IMR-90 (cell line): ENCODE measurements around the gene CYB5R4. TPM values are rescaled to one million over a fixed set of nuclear protein-coding genes. Genes with fewer than 3 reads are reported as not detected.

ENCODE experiments used
- ATAC-seq: fragments of 200-7000 bp; cut with Tn5 transposase; 2 replicates; pipeline ENCODE4 v1.9.1; 2020; ENCODE audit warnings: low read depth, mild to moderate bottlenecking, moderate library complexity
- BruUV-seq: library from RNA; stranded (reverse); fragments of 400-500 nt; replicated peaks from 2 replicates; lab custom pipeline; 2021; lab: Mats Ljungman, UMichigan
- CTCF ChIA-PET: fragments of 300-600 bp; formaldehyde crosslinking; extraction: SDS; loops from one replicate; lab custom pipeline; 2021; ENCODE audit warnings: antibody characterized with exemption; lab: Yijun Ruan, JAX
- POLR2A ChIA-PET: fragments of 300-600 bp; sonication (Branson Sonifier 250); formaldehyde crosslinking; loops from one replicate; lab custom pipeline; 2022; ENCODE audit warnings: antibody characterized with exemption; ENCODE audit not compliant: unreplicated experiment; lab: Charles Lee
- DNase-seq: peaks from one replicate; pipeline ENCODE4 v3.0.0; 2013
- H2AFZ ChIP-seq: replicated peaks from 2 replicates; pipeline ENCODE3; 2013; ENCODE audit warnings: low read length, mild to moderate bottlenecking; ENCODE audit not compliant: poor library complexity
- H2AK5ac ChIP-seq: 2 replicates; pipeline ENCODE4 v1.6.1; 2013; ENCODE audit warnings: low read depth, low read length, inconsistent platforms
- H2AK9ac ChIP-seq: replicated peaks from 2 replicates; pipeline ENCODE3; 2013; ENCODE audit warnings: mild to moderate bottlenecking, low read depth, low read length, moderate library complexity; ENCODE audit not compliant: poor library complexity
- H2BK120ac ChIP-seq: 2 replicates; pipeline ENCODE4 v1.6.1; 2013; ENCODE audit warnings: low read depth, low read length, inconsistent platforms
- H2BK15ac ChIP-seq: 3 replicates; pipeline ENCODE4 v1.6.1; 2013; ENCODE audit warnings: low read depth, low read length, inconsistent platforms
- H2BK20ac ChIP-seq: 2 replicates; pipeline ENCODE4 v1.6.1; 2013; ENCODE audit warnings: low read depth, mild to moderate bottlenecking, inconsistent platforms, low read length, moderate library complexity
- H2BK5ac ChIP-seq: 2 replicates; pipeline ENCODE4 v1.6.1; 2013; ENCODE audit warnings: mild to moderate bottlenecking, low read depth, low read length, inconsistent platforms; ENCODE audit not compliant: poor library complexity, severe bottlenecking
- H3K14ac ChIP-seq: replicated peaks from 2 replicates; pipeline ENCODE4 v1.6.1; 2013; ENCODE audit warnings: low read depth, low read length, inconsistent platforms
- H3K18ac ChIP-seq: 2 replicates; pipeline ENCODE4 v1.6.1; 2013; ENCODE audit warnings: low read depth, low read length, control low read depth
- H3K23ac ChIP-seq: 2 replicates; pipeline ENCODE4 v1.6.1; 2013; ENCODE audit warnings: low read depth, low read length, inconsistent platforms
- H3K27ac ChIP-seq: 2 replicates; pipeline ENCODE4 v1.5.1; 2013; ENCODE audit warnings: mild to moderate bottlenecking, control low read depth, low read length; ENCODE audit not compliant: insufficient read depth
- H3K27me3 ChIP-seq: 2 replicates; pipeline ENCODE4 v1.6.1; 2013; ENCODE audit warnings: low read length; ENCODE audit not compliant: control insufficient read depth, insufficient read depth
- H3K36me3 ChIP-seq: 2 replicates; pipeline ENCODE4 v1.6.1; 2013; ENCODE audit warnings: low read length, mixed read lengths; ENCODE audit not compliant: control insufficient read depth, insufficient read depth
- H3K4ac ChIP-seq: 2 replicates; pipeline ENCODE4 v1.6.1; 2013; ENCODE audit warnings: low read depth, low read length, inconsistent platforms
- H3K4me1 ChIP-seq: 2 replicates; pipeline ENCODE4 v1.6.1; 2013; ENCODE audit warnings: low read length, mixed read lengths; ENCODE audit not compliant: control insufficient read depth, insufficient read depth
- H3K4me2 ChIP-seq: 2 replicates; pipeline ENCODE4 v1.6.1; 2013; ENCODE audit warnings: low read depth, mild to moderate bottlenecking, control low read depth, low read length, moderate library complexity
- H3K4me3 ChIP-seq: 2 replicates; pipeline ENCODE4 v1.5.1; 2013; ENCODE audit warnings: low read depth, mild to moderate bottlenecking, control low read depth, low read length, moderate library complexity; ENCODE audit not compliant: insufficient read depth
- H3K56ac ChIP-seq: 2 replicates; pipeline ENCODE4 v1.6.1; 2013; ENCODE audit warnings: low read length, inconsistent platforms; ENCODE audit not compliant: insufficient read depth; ENCODE audit errors: extremely low read depth
- H3K79me1 ChIP-seq, 2 experiments: 2 replicates each; pipeline ENCODE4 v1.6.1; 2013; ENCODE audit warnings: low read length in 2 of 2, inconsistent platforms in 1 of 2, low read depth in 1 of 2
- H3K9ac ChIP-seq: 2 replicates; pipeline ENCODE4 v1.6.1; 2013; ENCODE audit warnings: low read depth, low read length, control low read depth
- H3K9me1 ChIP-seq: 2 replicates; pipeline ENCODE4 v1.6.1; 2013; ENCODE audit warnings: low read length, inconsistent platforms; ENCODE audit not compliant: insufficient read depth
- H3K9me3 ChIP-seq: 2 replicates; pipeline ENCODE4 v1.6.1; 2013; ENCODE audit warnings: low read length; ENCODE audit not compliant: control insufficient read depth, insufficient read depth
- H4K20me1 ChIP-seq: 2 replicates; pipeline ENCODE4 v1.6.1; 2013; ENCODE audit warnings: low read length, inconsistent platforms; ENCODE audit not compliant: insufficient read depth
- H4K5ac ChIP-seq: 2 replicates; pipeline ENCODE4 v1.6.1; 2013; ENCODE audit warnings: mild to moderate bottlenecking, low read depth, low read length, control low read depth
- H4K8ac ChIP-seq, 2 experiments: 2 replicates each; pipeline ENCODE4 v1.6.1; 2013; ENCODE audit warnings: low read depth in 2 of 2, low read length in 2 of 2, control low read depth in 1 of 2, inconsistent platforms in 1 of 2
- H4K91ac ChIP-seq: 2 replicates; pipeline ENCODE4 v1.6.1; 2013; ENCODE audit warnings: low read depth, low read length, inconsistent platforms; ENCODE audit not compliant: insufficient read depth
- BHLHE40 ChIP-seq: fragments of 150-350 bp; IDR thresholded peaks from 2 replicates; pipeline ENCODE4 v1.6.1; 2016; ENCODE audit warnings: mild to moderate bottlenecking, low read depth, low read length
- CEBPB ChIP-seq: IDR thresholded peaks from 2 replicates; pipeline ENCODE4 v1.6.1; 2012; ENCODE audit warnings: low read depth, low read length, improper control_type of control experiment
- CHD1 ChIP-seq: IDR thresholded peaks from 2 replicates; pipeline ENCODE4 v1.6.1; 2012; ENCODE audit warnings: low read depth, low read length, improper control_type of control experiment
- FOS ChIP-seq: fragments of 150-350 bp; IDR thresholded peaks from 2 replicates; pipeline ENCODE4 v1.6.1; 2016; ENCODE audit warnings: low read depth, low read length
- MAFK ChIP-seq: IDR thresholded peaks from 2 replicates; pipeline ENCODE4 v1.6.1; 2012; ENCODE audit warnings: low read depth, low read length, improper control_type of control experiment
- MAZ ChIP-seq: IDR thresholded peaks from 2 replicates; pipeline ENCODE4 v1.6.1; 2012; ENCODE audit warnings: low read depth, mild to moderate bottlenecking, low read length, improper control_type of control experiment, moderate library complexity, borderline replicate concordance
- MXI1 ChIP-seq: IDR thresholded peaks from 2 replicates; pipeline ENCODE4 v1.6.1; 2012; ENCODE audit warnings: low read depth, mild to moderate bottlenecking, low read length, moderate library complexity, borderline replicate concordance
- NFE2L2 ChIP-seq: fragments of 150-350 bp; IDR thresholded peaks from 2 replicates; pipeline ENCODE4 v1.6.1; 2016; ENCODE audit warnings: low read depth, mild to moderate bottlenecking, low read length
- POLR2A ChIP-seq: IDR thresholded peaks from 2 replicates; pipeline ENCODE4 v1.6.1; 2012; ENCODE audit warnings: mild to moderate bottlenecking, low read depth, low read length
- RAD21 ChIP-seq: IDR thresholded peaks from 2 replicates; pipeline ENCODE4 v1.6.1; 2012; ENCODE audit warnings: low read length, improper control_type of control experiment
- RCOR1 ChIP-seq: IDR thresholded peaks from 2 replicates; pipeline ENCODE4 v1.6.1; 2012; ENCODE audit warnings: mild to moderate bottlenecking, low read length, improper control_type of control experiment; ENCODE audit not compliant: insufficient replicate concordance
- RFX5 ChIP-seq: IDR thresholded peaks from 2 replicates; pipeline ENCODE4 v1.8.0; 2012; ENCODE audit warnings: low read depth, mild to moderate bottlenecking, low read length, moderate library complexity
- SMC3 ChIP-seq: fragments of 150-350 bp; IDR thresholded peaks from 2 replicates; pipeline ENCODE4 v1.6.1; 2016; ENCODE audit warnings: low read depth, mild to moderate bottlenecking, antibody characterized with exemption, low read length, moderate library complexity
- WGBS, 2 experiments: methylation state at CpG; one replicate each; pipeline versions ENCODE4 v1.1.5 to v1.1.7; 2013; ENCODE audit warnings: missing lambda C conversion rate in 2 of 2; ENCODE audit not compliant: insufficient read length in 1 of 2; ENCODE audit errors: extremely low coverage in 2 of 2; 5-methylcytosine and 5-hydroxymethylcytosine counted together
- dilution Hi-C: fragments of 300-500 bp; cut with HindIII; formaldehyde crosslinking; loops from one replicate; pipeline ENCODE4 v1.14.3; 2018; ENCODE audit warnings: low sequenced_read_pairs; ENCODE audit not compliant: unreplicated experiment
- in situ Hi-C: fragments of 300-500 bp; cut with MboI; formaldehyde crosslinking; loops from 3 replicates; pipeline ENCODE4 v1.14.3; 2019; ENCODE audit warnings: low sequenced_read_pairs, inconsistent platforms, mixed read lengths
- intact Hi-C: fragments of 100-400 bp; cut with micrococcal nuclease; formaldehyde crosslinking; loops from 2 replicates; pipeline ENCODE4 v1.10.0; 2022
- polyA plus RNA-seq, 3 experiments: library from polyadenylated mRNA; depleted of rRNA; stranded (reverse); fragments of >200 nt; gene quantifications; 2 replicates each; pipeline ENCODE4 v1.2.3, GENCODE V29; 2012; ENCODE audit warnings: low replicate concordance in 1 of 3
- total RNA-seq: library from RNA; depleted of rRNA; stranded (reverse); fragments of >200 nt; gene quantifications from 2 replicates; pipeline ENCODE4 v1.2.3, GENCODE V29; 2012
- TF ChIP-seq, protein P1 (sequence below): fragments of 150-350 bp; IDR thresholded peaks from 2 replicates; pipeline ENCODE4 v1.6.1; 2017; ENCODE audit warnings: mild to moderate bottlenecking, antibody characterized with exemption, low read length, low read depth
- TF ChIP-seq, protein P2 (sequence below): conservative IDR thresholded peaks from 2 replicates; pipeline ENCODE4 v1.5.1; 2012; ENCODE audit warnings: mild to moderate bottlenecking, low read depth, low read length, improper control_type of control experiment
- TF ChIP-seq, protein P3 (sequence below): fragments of 150-350 bp; IDR thresholded peaks from 2 replicates; pipeline ENCODE4 v1.6.1; 2016; ENCODE audit warnings: low read depth, mild to moderate bottlenecking, low read length, moderate library complexity, borderline replicate concordance

CYB5R4 gene
- total and polyA plus RNA-seq, 2 of the 4 experiments (the other 2 are of a cell fraction) = 3.2 to 6.1 TPM

DNA sequence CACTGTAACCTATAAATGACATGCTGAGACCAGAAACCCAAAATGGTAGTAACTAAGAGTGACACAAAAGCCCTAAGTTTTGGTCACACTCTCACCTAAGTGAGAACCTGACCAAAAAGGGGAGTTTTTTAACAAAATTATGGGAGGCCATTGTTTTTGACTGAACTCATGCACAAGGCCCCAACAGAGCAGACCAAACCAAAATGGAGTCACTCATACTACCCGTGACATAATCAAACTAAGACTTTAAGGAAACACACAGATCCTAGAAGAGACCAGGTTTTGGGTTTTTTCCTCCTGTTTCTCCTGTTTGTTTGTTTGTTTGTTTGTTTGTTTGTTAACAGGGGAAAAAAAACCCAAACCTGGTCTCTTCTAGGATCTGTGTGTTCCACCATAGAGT lies 124.9 kb downstream of the CYB5R4 start:
- Histone ChIP-seq H2BK120ac (no peak overlapping the region), H4K91ac (no peak overlapping the region), H3K4me3 (no peak overlapping the region), H3K9me3 (no peaks in the 10 kb centered on the region), H3K14ac (no peak overlapping the region), H3K9me1 (no peaks in the 10 kb centered on the region), H3K4me2 (no peak overlapping the region), H3K79me1 (no peaks in the 10 kb centered on the region), H3K27me3 (no peaks in the 10 kb centered on the region), H3K23ac (no peak overlapping the region), H3K4ac (no peak overlapping the region), H4K20me1 (no peaks in the 10 kb centered on the region), H2AK9ac (no peak overlapping the region), H2BK15ac (no peak overlapping the region), H3K36me3 (no peaks in the 10 kb centered on the region), H3K27ac (no peak overlapping the region), H2AFZ (no peak overlapping the region), H4K8ac (no peak overlapping the region), H4K5ac (no peak overlapping the region), H3K9ac (no peak overlapping the region), H3K56ac (no peak overlapping the region), H2AK5ac (no peak overlapping the region), H3K18ac (no peak overlapping the region), H2BK20ac (no peak overlapping the region), H3K4me1 (no peaks in the 10 kb centered on the region), H2BK5ac (no peak overlapping the region)
- POLR2A ChIA-PET = no interaction called here
- in situ Hi-C loops (no loop called here), intact Hi-C loops (no loop called here), dilution Hi-C loops (no loop called here)
- CTCF ChIA-PET = no interaction called here
- BruUV-seq = no TSS peak
- TF ChIP-seq, protein P1, sequence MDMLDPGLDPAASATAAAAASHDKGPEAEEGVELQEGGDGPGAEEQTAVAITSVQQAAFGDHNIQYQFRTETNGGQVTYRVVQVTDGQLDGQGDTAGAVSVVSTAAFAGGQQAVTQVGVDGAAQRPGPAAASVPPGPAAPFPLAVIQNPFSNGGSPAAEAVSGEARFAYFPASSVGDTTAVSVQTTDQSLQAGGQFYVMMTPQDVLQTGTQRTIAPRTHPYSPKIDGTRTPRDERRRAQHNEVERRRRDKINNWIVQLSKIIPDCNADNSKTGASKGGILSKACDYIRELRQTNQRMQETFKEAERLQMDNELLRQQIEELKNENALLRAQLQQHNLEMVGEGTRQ = no peak
- TF ChIP-seq MAFK = no peak
- TF ChIP-seq, protein P2, sequence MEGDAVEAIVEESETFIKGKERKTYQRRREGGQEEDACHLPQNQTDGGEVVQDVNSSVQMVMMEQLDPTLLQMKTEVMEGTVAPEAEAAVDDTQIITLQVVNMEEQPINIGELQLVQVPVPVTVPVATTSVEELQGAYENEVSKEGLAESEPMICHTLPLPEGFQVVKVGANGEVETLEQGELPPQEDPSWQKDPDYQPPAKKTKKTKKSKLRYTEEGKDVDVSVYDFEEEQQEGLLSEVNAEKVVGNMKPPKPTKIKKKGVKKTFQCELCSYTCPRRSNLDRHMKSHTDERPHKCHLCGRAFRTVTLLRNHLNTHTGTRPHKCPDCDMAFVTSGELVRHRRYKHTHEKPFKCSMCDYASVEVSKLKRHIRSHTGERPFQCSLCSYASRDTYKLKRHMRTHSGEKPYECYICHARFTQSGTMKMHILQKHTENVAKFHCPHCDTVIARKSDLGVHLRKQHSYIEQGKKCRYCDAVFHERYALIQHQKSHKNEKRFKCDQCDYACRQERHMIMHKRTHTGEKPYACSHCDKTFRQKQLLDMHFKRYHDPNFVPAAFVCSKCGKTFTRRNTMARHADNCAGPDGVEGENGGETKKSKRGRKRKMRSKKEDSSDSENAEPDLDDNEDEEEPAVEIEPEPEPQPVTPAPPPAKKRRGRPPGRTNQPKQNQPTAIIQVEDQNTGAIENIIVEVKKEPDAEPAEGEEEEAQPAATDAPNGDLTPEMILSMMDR = no peak
- no peak for TF ChIP-seq RCOR1
- TF ChIP-seq SMC3 = no peak
- TF ChIP-seq, protein P3, sequence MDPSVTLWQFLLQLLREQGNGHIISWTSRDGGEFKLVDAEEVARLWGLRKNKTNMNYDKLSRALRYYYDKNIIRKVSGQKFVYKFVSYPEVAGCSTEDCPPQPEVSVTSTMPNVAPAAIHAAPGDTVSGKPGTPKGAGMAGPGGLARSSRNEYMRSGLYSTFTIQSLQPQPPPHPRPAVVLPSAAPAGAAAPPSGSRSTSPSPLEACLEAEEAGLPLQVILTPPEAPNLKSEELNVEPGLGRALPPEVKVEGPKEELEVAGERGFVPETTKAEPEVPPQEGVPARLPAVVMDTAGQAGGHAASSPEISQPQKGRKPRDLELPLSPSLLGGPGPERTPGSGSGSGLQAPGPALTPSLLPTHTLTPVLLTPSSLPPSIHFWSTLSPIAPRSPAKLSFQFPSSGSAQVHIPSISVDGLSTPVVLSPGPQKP = no peak
- no peak for TF ChIP-seq POLR2A
- no peak for TF ChIP-seq RAD21
- TF ChIP-seq BHLHE40 = no peak
- TF ChIP-seq FOS = no peak
- TF ChIP-seq RFX5 = no peak
- no peak for TF ChIP-seq MXI1
- TF ChIP-seq NFE2L2 = no peak
- TF ChIP-seq CHD1 = no peak
- no peak for TF ChIP-seq MAZ
- TF ChIP-seq CEBPB = no peak
- no peak for DNase-seq
- no peak for ATAC-seq
- WGBS, 2 experiments = no CpG with 5 or more reads among the region's 1 CpG
